ENCODE data around the gene LMAN2L. TPM values are rescaled to one million over a fixed set of nuclear protein-coding genes. Genes with fewer than 3 reads are reported as not detected.
"Not testable (repeated sequence)": the region's sequence is repeated elsewhere in the genome, so short reads cannot be mapped to it uniquely, and the experiment has no call there.

Gene LMAN2L
- total RNA-seq, 1 donor from 2014 or later = 14.0 TPM

GRCh38 chr2:96668771-96669170 is 71.1 kb downstream of the LMAN2L start:
- Mint-ChIP-seq H3K4me3 (ENCODE audit: unreplicated experiment) (no peak overlapping the region), H3K9me3 (ENCODE audit: unreplicated experiment) (peaks cover 1% of the 10 kb centered on the region), H3K4me1 (ENCODE audit: low read depth, unreplicated experiment) (no peaks in the 10 kb centered on the region), H3K27me3 (ENCODE audit: unreplicated experiment) (peaks cover 3% of the 10 kb centered on the region), H3K36me3 (ENCODE audit: unreplicated experiment) (no peaks in the 10 kb centered on the region), H3K27ac (ENCODE audit: unreplicated experiment) (no peak overlapping the region)
- no peak for TF ChIP-seq CTCF (IDR thresholded peaks at IDR 0.05; ENCODE audit: partially characterized antibody, unreplicated experiment)
- no peak for DNase-seq

DNA sequence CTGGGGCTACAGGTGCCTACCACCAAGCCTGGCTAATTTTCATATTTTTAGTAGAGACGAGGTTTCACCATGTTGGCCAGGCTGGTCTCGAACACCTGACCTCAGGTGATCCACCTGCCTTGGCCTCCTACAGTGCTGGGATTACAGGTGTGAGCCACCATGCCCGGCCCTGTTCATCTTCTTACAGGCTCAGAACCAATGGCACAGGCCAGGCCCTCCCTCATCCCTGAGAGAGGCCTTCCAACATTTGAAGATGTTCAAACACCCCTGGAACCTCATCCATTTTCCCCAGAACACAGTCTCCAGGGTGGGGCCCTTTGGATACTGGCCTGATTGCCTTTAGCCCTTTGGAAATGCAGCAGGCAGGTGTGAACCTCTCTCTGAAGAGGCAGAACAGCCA is 74.1 kb downstream of the LMAN2L start:
- not testable (repeated sequence) for H3K27me3 Mint-ChIP-seq (ENCODE audit: unreplicated experiment); H3K4me1 Mint-ChIP-seq (ENCODE audit: low read depth, unreplicated experiment); DNase-seq; H3K36me3 Mint-ChIP-seq (ENCODE audit: unreplicated experiment); H3K4me3 Mint-ChIP-seq (ENCODE audit: unreplicated experiment); H3K27ac Mint-ChIP-seq (ENCODE audit: unreplicated experiment); H3K9me3 Mint-ChIP-seq (ENCODE audit: unreplicated experiment)

DNA sequence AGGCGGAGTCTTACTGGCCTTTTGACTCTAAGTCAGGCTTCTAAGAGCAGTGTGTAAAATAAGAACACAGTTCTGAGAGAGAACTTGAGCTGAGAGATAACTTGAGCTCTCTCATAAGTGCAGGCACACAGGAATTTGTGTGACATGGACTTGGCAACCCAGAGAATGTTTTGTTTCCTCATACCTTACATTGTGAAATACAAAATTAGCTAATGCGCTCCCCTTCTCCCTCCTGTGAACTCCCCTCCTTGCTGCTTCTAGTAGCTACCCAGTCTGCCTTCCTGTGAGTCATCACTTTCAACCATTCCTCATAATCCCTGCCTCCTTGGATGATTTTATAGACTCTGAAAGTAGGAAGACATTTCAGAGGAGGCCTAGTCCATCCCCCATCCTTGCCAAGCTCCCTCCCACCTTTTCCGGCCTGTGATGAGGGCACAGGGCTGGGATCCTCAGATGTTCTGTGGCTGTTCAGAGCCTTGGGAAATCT is 74.7 kb downstream of the LMAN2L start:
- Mint-ChIP-seq H3K36me3 (ENCODE audit: unreplicated experiment) (peaks cover 3% of the 10 kb centered on the region), H3K4me3 (ENCODE audit: unreplicated experiment) (no peak overlapping the region), H3K4me1 (ENCODE audit: low read depth, unreplicated experiment) (no peaks in the 10 kb centered on the region), H3K27ac (ENCODE audit: unreplicated experiment) (no peak overlapping the region), H3K27me3 (ENCODE audit: unreplicated experiment) (peaks cover 3% of the 10 kb centered on the region), H3K9me3 (ENCODE audit: unreplicated experiment) (no peaks in the 10 kb centered on the region)
- no peak for TF ChIP-seq CTCF (IDR thresholded peaks at IDR 0.05; ENCODE audit: partially characterized antibody, unreplicated experiment)
- no peak for DNase-seq

DNA sequence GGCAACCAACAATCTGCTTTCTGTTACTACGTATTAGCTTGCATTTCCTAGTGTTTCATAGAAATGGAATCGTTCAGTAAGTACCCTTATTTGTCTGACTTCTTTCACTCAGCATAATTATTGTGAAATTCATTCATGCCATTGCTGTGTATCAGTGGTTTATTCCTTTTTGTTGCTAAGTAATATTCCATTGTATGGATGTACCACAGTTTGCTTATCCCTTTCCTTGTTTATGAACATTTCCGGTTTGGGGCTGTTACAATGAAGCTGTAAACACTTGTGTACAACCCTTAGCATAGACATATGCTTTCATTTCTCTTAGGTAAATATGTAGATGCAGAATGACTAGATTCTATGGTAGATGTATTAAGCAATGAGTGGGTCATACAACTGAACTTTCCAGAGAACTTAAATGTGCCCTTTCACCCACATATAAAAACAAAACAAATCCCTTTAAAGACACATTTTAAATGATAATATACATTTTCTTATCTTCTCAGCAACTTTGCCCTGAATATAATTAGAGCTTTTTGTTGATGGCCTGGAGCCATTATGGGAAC is 75.4 kb downstream of the LMAN2L start:
- peaks cover 3% of the 10 kb centered on the region for H3K36me3 Mint-ChIP-seq (ENCODE audit: unreplicated experiment)
- peaks cover 3% of the 10 kb centered on the region for H3K27me3 Mint-ChIP-seq (ENCODE audit: unreplicated experiment)
- H3K4me1 Mint-ChIP-seq (ENCODE audit: low read depth, unreplicated experiment) = no peaks in the 10 kb centered on the region
- no peaks in the 10 kb centered on the region for H3K9me3 Mint-ChIP-seq (ENCODE audit: unreplicated experiment)
- DNase-seq = no peak
- no peak for TF ChIP-seq CTCF (IDR thresholded peaks at IDR 0.05; ENCODE audit: partially characterized antibody, unreplicated experiment)
- H3K4me3 Mint-ChIP-seq (ENCODE audit: unreplicated experiment) = no peak overlapping the region
- H3K27ac Mint-ChIP-seq (ENCODE audit: unreplicated experiment) = no peak overlapping the region

- H3K27ac Mint-ChIP-seq (ENCODE audit: unreplicated experiment) = no peak overlapping the region
- H3K9me3 Mint-ChIP-seq (ENCODE audit: unreplicated experiment) = no peaks in the 10 kb centered on the region
- peaks cover 3% of the 10 kb centered on the region for H3K27me3 Mint-ChIP-seq (ENCODE audit: unreplicated experiment)
- TF ChIP-seq CTCF (IDR thresholded peaks at IDR 0.05; ENCODE audit: partially characterized antibody, unreplicated experiment) = no peak
- DNase-seq = no peak
- H3K4me3 Mint-ChIP-seq (ENCODE audit: unreplicated experiment) = no peak overlapping the region
- H3K36me3 Mint-ChIP-seq (ENCODE audit: unreplicated experiment) = peaks cover 3% of the 10 kb centered on the region
- no peaks in the 10 kb centered on the region for H3K4me1 Mint-ChIP-seq (ENCODE audit: low read depth, unreplicated experiment)
Observed at GRCh38 chr2:96663829-96664228, 76.0 kb downstream of the LMAN2L start.
